ENCODE measurements around the gene EVX1.

EVX1 gene

GRCh38 chr7:27245798-27246691 is 3.4 kb downstream of the EVX1 start:
- peaks cover 100% of the 10 kb centered on the region for H3K27me3 ChIP-seq (ENCODE audit: control insufficient read depth, insufficient read depth, low read length)
- no peak overlapping the region for H3K27ac ChIP-seq (ENCODE audit: low read length)

GRCh38 chr7:27247000-27247399 is 4.4 kb downstream of the EVX1 start:
- Histone ChIP-seq H3K27ac (ENCODE audit: low read length) (no peak overlapping the region), H3K9me3 (ENCODE audit: control insufficient read depth, insufficient read depth, low read length) (no peaks in the 10 kb centered on the region), H3K4me1 (ENCODE audit: control insufficient read depth, insufficient read depth, low read length) (peaks cover 11% of the 10 kb centered on the region), H3K27me3 (ENCODE audit: control insufficient read depth, insufficient read depth, low read length) (peaks cover 100% of the 10 kb centered on the region), H3K4me3 (ENCODE audit: low read length) (no peak overlapping the region), H3K36me3 (ENCODE audit: control insufficient read depth, insufficient read depth, low read length) (no peaks in the 10 kb centered on the region)
- no peak for DNase-seq (ENCODE audit: low read depth, low spot score)
- no CpG with 5 or more reads among the region's 7 CpGs for WGBS (ENCODE audit: insufficient coverage, insufficient read length)

More at GRCh38 chr7:27245798-27246691, 3.4 kb downstream of the EVX1 start:
- DNase-seq (ENCODE audit: low read depth, low spot score): no peak
- H3K4me1 ChIP-seq (ENCODE audit: control insufficient read depth, insufficient read depth, low read length): peaks cover 11% of the 10 kb centered on the region
- no peaks in the 10 kb centered on the region for H3K36me3 ChIP-seq (ENCODE audit: control insufficient read depth, insufficient read depth, low read length)
- H3K4me3 ChIP-seq (ENCODE audit: low read length): no peak overlapping the region; the same call in 1 of the 2 replicates
- WGBS (ENCODE audit: insufficient coverage, insufficient read length): no CpG with 5 or more reads among the region's 90 CpGs
- no peaks in the 10 kb centered on the region for H3K9me3 ChIP-seq (ENCODE audit: control insufficient read depth, insufficient read depth, low read length)

DNA sequence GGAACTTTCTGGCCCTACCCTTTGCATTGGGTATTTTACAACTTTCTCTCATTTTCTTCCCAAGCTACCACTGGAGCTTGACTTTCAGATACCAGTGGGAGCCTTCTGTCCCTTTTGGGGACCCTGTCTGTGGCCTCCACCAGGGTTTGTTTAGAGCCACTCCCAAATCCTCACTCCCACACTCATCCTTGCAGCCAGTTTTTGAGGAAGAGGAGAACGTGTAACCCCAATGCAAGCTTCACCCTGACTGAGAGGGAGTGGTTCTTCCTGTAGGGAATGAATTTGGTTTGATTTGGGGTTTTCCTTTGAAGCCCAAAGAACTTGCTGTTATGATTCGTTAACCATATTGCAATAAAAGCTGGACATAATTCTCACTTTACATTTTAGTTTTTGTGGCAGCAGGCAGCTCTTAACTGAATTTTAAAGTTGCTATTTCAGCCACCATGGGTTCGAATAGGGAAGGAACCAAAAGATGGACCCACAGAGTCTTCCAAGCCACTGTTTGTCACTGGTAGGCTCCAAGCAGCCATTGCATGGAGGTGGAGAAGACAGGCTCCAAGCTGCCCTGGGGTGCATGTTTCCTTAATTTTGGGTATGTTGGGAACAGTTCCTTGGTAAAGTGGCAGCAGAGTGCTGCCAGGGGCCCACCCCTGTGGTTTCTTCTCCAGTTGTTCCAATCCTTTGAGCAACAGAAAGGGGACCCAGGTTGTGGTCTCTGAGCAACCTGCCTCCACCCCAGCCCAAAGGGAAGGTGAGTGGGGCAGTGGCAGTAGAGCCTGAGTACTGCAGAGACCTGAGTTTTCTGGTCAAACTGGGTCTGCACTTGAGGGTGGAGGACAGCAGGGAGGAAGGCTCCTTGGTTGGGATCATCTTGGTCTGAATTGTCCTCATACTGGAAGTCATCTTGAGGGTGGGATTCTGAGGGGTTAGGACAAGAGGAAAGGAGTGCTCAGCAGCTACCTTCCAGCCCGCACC is 5.1 kb downstream of the EVX1 start:
- no peak for DNase-seq (ENCODE audit: low read depth, low spot score)
- Histone ChIP-seq H3K4me3 (ENCODE audit: low read length) (no peak overlapping the region), H3K4me1 (ENCODE audit: control insufficient read depth, insufficient read depth, low read length) (peaks cover 7% of the 10 kb centered on the region), H3K9me3 (ENCODE audit: control insufficient read depth, insufficient read depth, low read length) (no peaks in the 10 kb centered on the region), H3K36me3 (ENCODE audit: control insufficient read depth, insufficient read depth, low read length) (no peaks in the 10 kb centered on the region), H3K27me3 (ENCODE audit: control insufficient read depth, insufficient read depth, low read length) (peaks cover 100% of the 10 kb centered on the region), H3K27ac (ENCODE audit: low read length) (no peak overlapping the region)
- no CpG with 5 or more reads among the region's 4 CpGs for WGBS (ENCODE audit: insufficient coverage, insufficient read length)

- Histone ChIP-seq H3K36me3 (ENCODE audit: control insufficient read depth, insufficient read depth, low read length) (no peaks in the 10 kb centered on the region), H3K4me1 (ENCODE audit: control insufficient read depth, insufficient read depth, low read length) (peaks cover 6% of the 10 kb centered on the region), H3K9me3 (ENCODE audit: control insufficient read depth, insufficient read depth, low read length) (no peaks in the 10 kb centered on the region), H3K27me3 (ENCODE audit: control insufficient read depth, insufficient read depth, low read length) (peaks cover 100% of the 10 kb centered on the region), H3K4me3 (ENCODE audit: low read length) (no peak overlapping the region), H3K27ac (ENCODE audit: low read length) (no peak overlapping the region)
- WGBS (ENCODE audit: insufficient coverage, insufficient read length): no CpG with 5 or more reads among the region's 3 CpGs
- DNase-seq (ENCODE audit: low read depth, low spot score): no peak
These were observed 5.8 kb downstream of the EVX1 start for GRCh38 chr7:27248427-27248806.

DNA sequence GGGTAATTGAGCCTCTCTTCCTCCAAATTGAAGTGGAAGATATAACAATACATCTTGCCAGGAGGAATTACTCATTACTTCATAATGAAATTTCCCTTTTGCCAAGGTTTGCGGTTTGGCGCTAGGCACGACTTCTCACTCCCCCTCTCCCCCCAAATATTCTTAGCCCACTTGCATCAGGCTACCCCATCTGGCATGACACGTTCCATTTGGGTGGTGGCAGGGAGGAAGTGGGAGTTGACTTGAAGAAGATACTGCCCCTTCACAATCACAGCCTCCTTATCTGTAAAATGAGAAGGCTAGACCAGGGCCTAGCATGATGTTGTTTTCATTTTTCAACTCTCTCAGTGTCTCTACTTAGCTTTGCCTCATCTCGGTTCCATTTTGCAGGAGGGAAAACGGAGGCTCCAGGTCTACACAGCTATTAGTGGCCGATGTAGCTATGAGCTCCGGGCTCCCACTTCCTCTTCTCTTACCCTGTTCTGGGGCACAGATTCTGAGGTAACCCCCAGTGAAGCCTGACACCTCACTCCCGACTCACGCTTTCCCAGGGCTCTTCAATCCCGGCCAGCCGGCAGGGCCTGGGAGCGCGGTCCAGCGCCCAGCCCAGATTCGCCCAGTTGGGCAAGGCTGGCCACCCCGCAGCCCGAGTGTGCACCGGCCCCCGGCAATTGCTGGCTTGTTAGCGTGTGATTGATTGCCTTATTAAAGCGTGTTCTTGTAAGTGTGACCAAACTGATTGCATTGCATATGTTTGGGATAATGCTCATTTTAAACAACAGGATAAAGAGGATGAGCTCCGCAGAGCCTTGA is 6.5 kb downstream of the EVX1 start:
- no peaks in the 10 kb centered on the region for H3K36me3 ChIP-seq (ENCODE audit: control insufficient read depth, insufficient read depth, low read length)
- WGBS (ENCODE audit: insufficient coverage, insufficient read length): no CpG with 5 or more reads among the region's 23 CpGs
- H3K4me1 ChIP-seq (ENCODE audit: control insufficient read depth, insufficient read depth, low read length): peaks cover 5% of the 10 kb centered on the region
- H3K27ac ChIP-seq (ENCODE audit: low read length): no peak overlapping the region
- H3K9me3 ChIP-seq (ENCODE audit: control insufficient read depth, insufficient read depth, low read length): no peaks in the 10 kb centered on the region
- DNase-seq (ENCODE audit: low read depth, low spot score): no peak
- no peak overlapping the region for H3K4me3 ChIP-seq (ENCODE audit: low read length)
- H3K27me3 ChIP-seq (ENCODE audit: control insufficient read depth, insufficient read depth, low read length): peaks cover 99% of the 10 kb centered on the region

DNA sequence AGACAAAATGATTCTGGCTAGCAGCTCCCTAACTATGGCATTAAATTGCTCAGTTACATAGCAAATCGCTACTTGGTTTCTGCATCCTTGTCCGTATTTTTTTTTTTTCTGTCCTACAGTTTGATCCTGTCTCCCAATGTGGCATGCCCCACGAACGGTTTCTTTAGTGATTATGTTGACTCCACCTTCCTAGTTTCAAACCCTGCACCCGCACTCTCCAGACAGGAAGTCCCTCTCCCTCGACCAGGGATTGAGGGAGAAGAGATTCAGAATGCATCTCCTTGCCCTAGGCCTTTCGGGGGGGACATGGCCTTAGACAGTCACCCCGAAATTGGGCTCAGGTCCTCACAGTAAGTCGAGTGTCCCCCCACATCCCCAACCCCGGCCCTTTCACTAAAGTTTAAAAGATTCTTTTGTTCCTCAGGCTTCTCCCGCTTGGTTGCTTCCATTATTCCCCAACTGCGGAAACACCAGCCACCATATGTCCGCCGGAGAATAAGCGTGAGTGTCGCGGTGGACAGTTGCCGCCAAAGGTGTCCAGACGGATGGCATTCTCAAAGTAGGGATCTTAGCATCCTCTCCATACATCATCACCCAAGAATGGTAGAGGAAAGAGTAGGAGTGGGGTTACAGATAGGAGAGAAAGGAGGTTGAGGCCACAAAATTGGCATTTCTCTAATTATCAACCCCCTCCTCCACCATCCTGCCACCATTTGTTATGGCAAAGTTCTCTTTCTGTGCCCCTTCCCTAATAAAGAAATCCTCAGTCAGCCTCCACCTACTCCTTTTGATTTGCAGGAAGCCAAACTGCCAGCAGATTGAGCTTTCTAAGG is 7.3 kb downstream of the EVX1 start:
- Histone ChIP-seq H3K27me3 (ENCODE audit: control insufficient read depth, insufficient read depth, low read length) (peaks cover 99% of the 10 kb centered on the region), H3K4me3 (ENCODE audit: low read length) (no peak overlapping the region), H3K36me3 (ENCODE audit: control insufficient read depth, insufficient read depth, low read length) (no peaks in the 10 kb centered on the region), H3K4me1 (ENCODE audit: control insufficient read depth, insufficient read depth, low read length) (peaks cover 4% of the 10 kb centered on the region), H3K9me3 (ENCODE audit: control insufficient read depth, insufficient read depth, low read length) (no peaks in the 10 kb centered on the region), H3K27ac (ENCODE audit: low read length) (no peak overlapping the region)
- no peak for DNase-seq (ENCODE audit: low read depth, low spot score)
- WGBS (ENCODE audit: insufficient coverage, insufficient read length): no CpG with 5 or more reads among the region's 19 CpGs

DNA sequence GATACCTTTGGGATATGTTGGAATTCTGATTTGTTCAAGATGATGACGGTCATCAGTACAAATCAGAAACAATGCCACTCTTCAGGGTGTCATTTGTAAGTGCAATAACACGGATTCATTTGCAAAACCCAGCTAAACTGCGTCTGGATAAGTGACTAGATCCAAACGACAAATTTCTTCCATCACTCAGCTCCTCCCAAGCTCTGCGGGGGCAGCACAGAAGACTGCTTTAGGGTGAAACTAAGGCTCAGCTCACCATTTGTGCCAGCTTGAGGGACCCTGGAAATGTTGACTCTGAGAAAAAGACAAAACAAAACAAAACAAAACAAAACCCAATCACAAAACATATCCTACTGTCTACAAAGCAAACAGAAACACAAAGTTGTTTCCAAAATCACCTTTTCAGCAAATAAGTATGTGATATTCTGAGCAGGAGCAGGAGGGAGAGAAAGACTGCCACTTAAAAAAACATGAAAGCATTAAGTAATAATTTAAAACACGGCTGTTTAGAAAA is 8.0 kb downstream of the EVX1 start:
- no peak overlapping the region for H3K4me3 ChIP-seq (ENCODE audit: low read length)
- peaks cover 3% of the 10 kb centered on the region; the same call in 1 of the 2 replicates for H3K4me1 ChIP-seq (ENCODE audit: control insufficient read depth, insufficient read depth, low read length)
- WGBS (ENCODE audit: insufficient coverage, insufficient read length): no CpG with 5 or more reads among the region's 6 CpGs
- no peaks in the 10 kb centered on the region for H3K36me3 ChIP-seq (ENCODE audit: control insufficient read depth, insufficient read depth, low read length)
- no peak overlapping the region for H3K27ac ChIP-seq (ENCODE audit: low read length)
- H3K27me3 ChIP-seq (ENCODE audit: control insufficient read depth, insufficient read depth, low read length): peaks cover 96% of the 10 kb centered on the region
- DNase-seq (ENCODE audit: low read depth, low spot score): no peak
- H3K9me3 ChIP-seq (ENCODE audit: control insufficient read depth, insufficient read depth, low read length): no peaks in the 10 kb centered on the region

- Histone ChIP-seq H3K4me3 (ENCODE audit: low read length) (no peak overlapping the region), H3K4me1 (ENCODE audit: control insufficient read depth, insufficient read depth, low read length) (no peaks in the 10 kb centered on the region), H3K9me3 (ENCODE audit: control insufficient read depth, insufficient read depth, low read length) (no peaks in the 10 kb centered on the region), H3K27me3 (ENCODE audit: control insufficient read depth, insufficient read depth, low read length) (peaks cover 91% of the 10 kb centered on the region), H3K27ac (ENCODE audit: low read length) (no peak overlapping the region), H3K36me3 (ENCODE audit: control insufficient read depth, insufficient read depth, low read length) (no peaks in the 10 kb centered on the region)
- WGBS (ENCODE audit: insufficient coverage, insufficient read length): no CpG with 5 or more reads among the region's 29 CpGs
- DNase-seq (ENCODE audit: low read depth, low spot score): no peak
These were observed 8.6 kb downstream of the EVX1 start for GRCh38 chr7:27251136-27251651.

All from iPS DF 6.9 (cell line).